ENCODE measurements around the gene NAE1. TPM values are rescaled to one million over a fixed set of nuclear protein-coding genes. Genes with fewer than 3 reads are reported as not detected.

Gene NAE1
- total and polyA plus RNA-seq, 8 donors, result 4.5 to 72.1 (median 28.8) TPM

GRCh38 chr16:66790130-66790733, 40.5 kb downstream of the NAE1 start:
- no peaks in the 10 kb centered on the region for H3K4me1 ChIP-seq
- no peaks in the 10 kb centered on the region for H3K36me3 ChIP-seq
- H3K4me3 ChIP-seq, result no peak overlapping the region
- TF ChIP-seq EP300 (IDR thresholded peaks at IDR 0.05) (no peak), POLR2AphosphoS5 (IDR thresholded peaks at IDR 0.05) (no peak), POLR2A (IDR thresholded peaks at IDR 0.05) (no peak)
- TF ChIP-seq, protein P1, sequence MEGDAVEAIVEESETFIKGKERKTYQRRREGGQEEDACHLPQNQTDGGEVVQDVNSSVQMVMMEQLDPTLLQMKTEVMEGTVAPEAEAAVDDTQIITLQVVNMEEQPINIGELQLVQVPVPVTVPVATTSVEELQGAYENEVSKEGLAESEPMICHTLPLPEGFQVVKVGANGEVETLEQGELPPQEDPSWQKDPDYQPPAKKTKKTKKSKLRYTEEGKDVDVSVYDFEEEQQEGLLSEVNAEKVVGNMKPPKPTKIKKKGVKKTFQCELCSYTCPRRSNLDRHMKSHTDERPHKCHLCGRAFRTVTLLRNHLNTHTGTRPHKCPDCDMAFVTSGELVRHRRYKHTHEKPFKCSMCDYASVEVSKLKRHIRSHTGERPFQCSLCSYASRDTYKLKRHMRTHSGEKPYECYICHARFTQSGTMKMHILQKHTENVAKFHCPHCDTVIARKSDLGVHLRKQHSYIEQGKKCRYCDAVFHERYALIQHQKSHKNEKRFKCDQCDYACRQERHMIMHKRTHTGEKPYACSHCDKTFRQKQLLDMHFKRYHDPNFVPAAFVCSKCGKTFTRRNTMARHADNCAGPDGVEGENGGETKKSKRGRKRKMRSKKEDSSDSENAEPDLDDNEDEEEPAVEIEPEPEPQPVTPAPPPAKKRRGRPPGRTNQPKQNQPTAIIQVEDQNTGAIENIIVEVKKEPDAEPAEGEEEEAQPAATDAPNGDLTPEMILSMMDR (IDR thresholded peaks at IDR 0.05), result no peak
- intact Hi-C loops (cut with DNase I; ENCODE audit: low total_unique reads), result no loop called here
- H3K27ac ChIP-seq, result no peak overlapping the region
- no peaks in the 10 kb centered on the region for H3K9me3 ChIP-seq
- no peaks in the 10 kb centered on the region for H3K27me3 ChIP-seq
- no peak for DNase-seq
- 55 to 71% (median 69%) methylated on average over 3 of the region's 3 CpGs for WGBS, 5 donors

- no peak for TF ChIP-seq POLR2A (IDR thresholded peaks at IDR 0.05)
- TF ChIP-seq EP300 (IDR thresholded peaks at IDR 0.05), result no peak
- no peak for TF ChIP-seq POLR2AphosphoS5 (IDR thresholded peaks at IDR 0.05)
- TF ChIP-seq, protein P1 (IDR thresholded peaks at IDR 0.05), result no peak
- no peaks in the 10 kb centered on the region for H3K36me3 ChIP-seq
- no peak for DNase-seq
- intact Hi-C loops (cut with DNase I; ENCODE audit: low total_unique reads), result no loop called here
- no peaks in the 10 kb centered on the region for H3K4me1 ChIP-seq
- no peak overlapping the region for H3K27ac ChIP-seq
- no peak overlapping the region for H3K4me3 ChIP-seq
- no peaks in the 10 kb centered on the region for H3K27me3 ChIP-seq
- 73 to 97% (median 96%) methylated on average over 2 of the region's 2 CpGs for WGBS, 5 donors
- H3K9me3 ChIP-seq, result no peaks in the 10 kb centered on the region
Measured at GRCh38 chr16:66787427-66787826, 43.3 kb downstream of the NAE1 start.

- H3K9me3 ChIP-seq, result no peaks in the 10 kb centered on the region
- no peaks in the 10 kb centered on the region for H3K27me3 ChIP-seq
- H3K4me1 ChIP-seq, result no peaks in the 10 kb centered on the region
- H3K4me3 ChIP-seq, result no peak overlapping the region
- no peaks in the 10 kb centered on the region for H3K36me3 ChIP-seq
- no peak overlapping the region for H3K27ac ChIP-seq
- TF ChIP-seq POLR2A (IDR thresholded peaks at IDR 0.05) (no peak), POLR2AphosphoS5 (IDR thresholded peaks at IDR 0.05) (no peak), EP300 (IDR thresholded peaks at IDR 0.05) (no peak)
- TF ChIP-seq, protein P1 (IDR thresholded peaks at IDR 0.05), result no peak
- 89 to 97% (median 94%) methylated on average over 3 of the region's 3 CpGs for WGBS, 5 donors
- DNase-seq, result no peak
- intact Hi-C loops (cut with DNase I; ENCODE audit: low total_unique reads), result no loop called here
Measured at GRCh38 chr16:66786551-66786950, 44.2 kb downstream of the NAE1 start.

DNA sequence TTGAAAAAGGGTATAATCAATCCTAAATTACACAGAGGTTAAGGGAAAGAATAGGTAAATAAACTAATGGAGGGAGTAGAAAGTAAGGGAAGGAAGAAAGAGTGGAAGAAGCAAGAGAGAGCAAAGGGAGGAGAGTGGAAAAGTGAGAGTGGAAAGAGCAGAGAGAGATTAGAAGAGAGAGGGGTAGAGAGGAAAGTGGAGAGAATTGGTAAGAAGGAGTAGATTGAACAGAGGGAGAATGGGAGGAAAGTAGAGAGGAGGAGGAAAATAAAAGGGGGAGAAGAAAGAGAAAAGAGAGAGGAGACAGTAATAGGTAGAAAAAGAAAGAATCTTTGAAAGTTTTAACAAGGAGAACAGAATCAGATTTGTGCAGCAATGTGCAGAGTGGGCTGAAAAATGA, 54.3 kb downstream of the NAE1 start:
- H3K27me3 ChIP-seq, result no peaks in the 10 kb centered on the region
- no peak for TF ChIP-seq POLR2AphosphoS5 (IDR thresholded peaks at IDR 0.05)

DNA sequence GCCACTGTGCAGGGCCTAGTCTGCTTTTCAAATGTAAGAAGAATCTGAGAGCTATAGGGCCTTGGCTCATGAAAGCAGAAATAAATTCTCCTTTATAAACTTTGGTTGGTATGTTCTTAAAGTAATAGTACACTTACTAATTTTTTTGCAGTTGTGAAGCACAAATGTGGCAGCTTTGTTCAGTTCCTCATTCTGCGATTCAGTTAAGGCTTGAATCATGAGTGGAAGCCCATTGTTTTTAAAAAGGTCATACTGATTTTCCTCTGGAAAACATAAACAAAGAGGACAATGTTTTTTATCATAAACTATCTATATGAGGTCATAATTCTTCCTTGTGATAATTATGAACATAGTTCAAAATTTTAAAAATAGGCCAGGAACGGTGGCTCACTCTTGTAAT, 55.8 kb downstream of the NAE1 start:
- DNase-seq, result no peak
- intact Hi-C loops (cut with DNase I; ENCODE audit: low total_unique reads), result no loop called here
- Histone ChIP-seq H3K27me3 (no peaks in the 10 kb centered on the region), H3K4me1 (no peaks in the 10 kb centered on the region), H3K27ac (no peak overlapping the region), H3K9me3 (no peaks in the 10 kb centered on the region), H3K36me3 (no peaks in the 10 kb centered on the region), H3K4me3 (no peak overlapping the region)
- no peak for TF ChIP-seq POLR2A (IDR thresholded peaks at IDR 0.05)
- TF ChIP-seq, protein P1 (IDR thresholded peaks at IDR 0.05), result no peak
- TF ChIP-seq EP300 (IDR thresholded peaks at IDR 0.05), result no peak
- no peak for TF ChIP-seq POLR2AphosphoS5 (IDR thresholded peaks at IDR 0.05)
- WGBS, 5 donors, result 65 to 83% (median 74%) methylated on average over 2 of the region's 2 CpGs

More for the DNA sequence above, 54.3 kb downstream of the NAE1 start:
- Histone ChIP-seq H3K27ac (no peak overlapping the region), H3K36me3 (no peaks in the 10 kb centered on the region), H3K9me3 (no peaks in the 10 kb centered on the region), H3K4me3 (no peak overlapping the region), H3K4me1 (no peaks in the 10 kb centered on the region)
- intact Hi-C loops (cut with DNase I; ENCODE audit: low total_unique reads), result no loop called here
- no peak for DNase-seq
